Tibial artery (tissue), 4 donors: Measurements from ENCODE around the gene PHKB.

Experiments
- DNase-seq, 2 donors: peaks; one replicate each; pipeline ENCODE4 v3.0.0-alpha.2; 2019
- H3K27ac ChIP-seq, 2 donors: fragments of 200-600 bp; sonication (generic) in 1 of 2; 1 replicate in 1 of 2; 2 replicates in 1 of 2; pipeline ENCODE4 v1.5.1; 2018 to 2019; ENCODE audit warnings: mild to moderate bottlenecking in 1 of 2
- H3K27me3 ChIP-seq, 2 donors: fragments of 200-600 bp; sonication (generic) in 1 of 2; one replicate each; pipeline versions ENCODE4 v1.5.1 to v1.6.0; 2016 to 2019
- H3K36me3 ChIP-seq, 3 donors: fragments of 200-600 bp; sonication (generic) in 2 of 3; one replicate each; pipeline ENCODE4 v1.5.1; 2016 to 2019; ENCODE audit warnings: mild to moderate bottlenecking in 2 of 3
- H3K4me1 ChIP-seq, 4 donors: fragments of 200-600 bp; sonication (generic) in 2 of 4; 1 replicate in 3 of 4; 2 replicates in 1 of 4; pipeline ENCODE4 v1.5.1; 2016 to 2019
- H3K4me3 ChIP-seq, 2 donors: fragments of 200-600 bp; sonication (generic) in 1 of 2; 1 replicate in 1 of 2; 2 replicates in 1 of 2; pipeline ENCODE4 v1.5.1; 2018 to 2019; ENCODE audit warnings: mild to moderate bottlenecking in 2 of 2
- H3K9me3 ChIP-seq, 3 donors: fragments of 200-600 bp; sonication (generic) in 1 of 3; one replicate each; pipeline ENCODE4 v1.5.1; 2016 to 2019
- intact Hi-C: fragments of 100-400 bp; cut with DNase I; formaldehyde crosslinking; loops from one replicate; pipeline ENCODE4 v1.15.0; 2023; ENCODE audit warnings: low total_unique reads
- TF ChIP-seq, protein P1 (sequence below), 2 experiments: fragments of 200-600 bp in 1 of 2; fragments of 450-650 bp in 1 of 2; IDR thresholded peaks; one replicate each; pipeline ENCODE4 v1.5.1; 2017 to 2019; ENCODE audit warnings: antibody characterized with exemption in 2 of 2, mild to moderate bottlenecking in 1 of 2, moderate library complexity in 1 of 2

PHKB gene

GRCh38 chr16:47732523-47733111 lies 271.5 kb downstream of the PHKB start:
- intact Hi-C loops, result no loop called here
- DNase-seq, result no peak
- TF ChIP-seq, protein P1, sequence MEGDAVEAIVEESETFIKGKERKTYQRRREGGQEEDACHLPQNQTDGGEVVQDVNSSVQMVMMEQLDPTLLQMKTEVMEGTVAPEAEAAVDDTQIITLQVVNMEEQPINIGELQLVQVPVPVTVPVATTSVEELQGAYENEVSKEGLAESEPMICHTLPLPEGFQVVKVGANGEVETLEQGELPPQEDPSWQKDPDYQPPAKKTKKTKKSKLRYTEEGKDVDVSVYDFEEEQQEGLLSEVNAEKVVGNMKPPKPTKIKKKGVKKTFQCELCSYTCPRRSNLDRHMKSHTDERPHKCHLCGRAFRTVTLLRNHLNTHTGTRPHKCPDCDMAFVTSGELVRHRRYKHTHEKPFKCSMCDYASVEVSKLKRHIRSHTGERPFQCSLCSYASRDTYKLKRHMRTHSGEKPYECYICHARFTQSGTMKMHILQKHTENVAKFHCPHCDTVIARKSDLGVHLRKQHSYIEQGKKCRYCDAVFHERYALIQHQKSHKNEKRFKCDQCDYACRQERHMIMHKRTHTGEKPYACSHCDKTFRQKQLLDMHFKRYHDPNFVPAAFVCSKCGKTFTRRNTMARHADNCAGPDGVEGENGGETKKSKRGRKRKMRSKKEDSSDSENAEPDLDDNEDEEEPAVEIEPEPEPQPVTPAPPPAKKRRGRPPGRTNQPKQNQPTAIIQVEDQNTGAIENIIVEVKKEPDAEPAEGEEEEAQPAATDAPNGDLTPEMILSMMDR (IDR thresholded peaks at IDR 0.05), result no peak
- no peak overlapping the region for H3K4me3 ChIP-seq
- H3K27ac ChIP-seq, result no peak overlapping the region
- no peaks in the 10 kb centered on the region for H3K27me3 ChIP-seq
- H3K36me3 ChIP-seq, result no peaks in the 10 kb centered on the region
- H3K9me3 ChIP-seq, result no peaks in the 10 kb centered on the region
- no peaks in the 10 kb centered on the region for H3K4me1 ChIP-seq

DNA sequence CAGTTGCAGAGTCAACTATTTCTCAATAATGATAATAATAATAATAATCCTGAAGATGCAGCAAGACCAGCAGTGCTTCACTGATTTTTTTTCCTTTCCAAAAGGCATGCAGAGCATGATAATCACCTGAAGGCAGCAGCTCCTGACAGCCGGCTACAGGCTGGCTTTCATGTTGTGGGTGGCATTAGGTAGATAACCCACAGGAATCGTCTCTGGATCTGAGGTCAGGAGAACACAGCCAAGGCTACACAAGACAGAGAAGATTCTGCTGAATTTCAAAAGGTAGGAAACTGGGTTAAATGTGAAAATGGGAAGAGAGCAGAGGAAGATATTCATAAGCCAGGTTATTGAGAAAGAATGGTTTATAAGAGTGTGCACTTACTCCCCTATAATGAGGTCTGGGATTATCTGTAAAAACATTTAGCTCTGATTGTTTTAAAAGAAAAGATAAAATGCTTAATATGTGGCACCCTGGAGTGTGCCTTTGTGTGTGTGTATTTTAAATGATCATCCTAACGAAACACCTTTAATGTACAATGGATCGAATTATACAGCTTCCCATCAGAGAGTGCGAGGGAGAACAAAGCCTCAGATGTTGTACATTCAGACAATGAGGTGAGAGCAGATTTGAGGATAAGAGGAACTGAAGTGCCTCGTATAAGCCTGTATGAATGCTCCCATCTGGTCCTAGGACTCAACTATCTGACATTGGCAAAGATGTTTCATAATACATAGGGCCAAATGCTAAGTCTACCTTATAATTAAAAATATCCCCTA lies 273.1 kb downstream of the PHKB start:
- DNase-seq, result no peak
- intact Hi-C loops, result no loop called here
- Histone ChIP-seq H3K27ac (no peak overlapping the region), H3K27me3 (no peaks in the 10 kb centered on the region), H3K9me3 (no peaks in the 10 kb centered on the region), H3K4me3 (no peak overlapping the region), H3K36me3 (no peaks in the 10 kb centered on the region), H3K4me1 (no peaks in the 10 kb centered on the region)
- TF ChIP-seq, protein P1 (IDR thresholded peaks at IDR 0.05), result no peak

DNA sequence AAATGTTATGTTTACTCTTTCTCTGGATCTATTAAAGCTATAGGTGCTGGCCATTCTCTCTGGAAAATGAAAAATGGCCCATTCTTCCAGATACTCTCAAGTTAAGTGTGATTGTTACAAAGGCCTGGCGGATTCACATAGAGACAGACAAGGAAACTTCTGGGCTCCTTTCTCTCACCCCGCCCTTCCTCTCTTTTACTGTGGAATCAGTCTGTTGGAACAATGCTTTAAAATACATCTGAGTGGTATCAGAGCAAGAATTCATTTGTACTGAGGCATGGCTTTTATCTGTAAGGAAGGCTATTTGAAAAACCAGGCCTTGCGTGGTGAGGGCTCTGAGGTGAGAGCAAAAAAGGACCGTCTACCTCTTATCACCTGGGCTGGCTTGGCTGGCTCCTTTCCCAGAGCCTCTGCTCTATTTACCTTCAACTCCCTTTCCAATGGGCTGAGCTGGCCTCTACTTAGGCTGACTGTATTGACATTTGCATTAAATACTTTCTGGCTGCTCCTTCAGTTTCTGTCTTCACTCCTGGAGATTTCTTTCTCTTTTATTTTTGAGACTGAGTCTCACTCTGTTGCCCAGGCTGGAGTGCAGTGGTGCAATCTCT lies 274.0 kb downstream of the PHKB start:
- intact Hi-C loops, result no loop called here
- no peaks in the 10 kb centered on the region for H3K4me1 ChIP-seq
- H3K36me3 ChIP-seq, result no peaks in the 10 kb centered on the region
- H3K27me3 ChIP-seq, result no peaks in the 10 kb centered on the region
- no peak for DNase-seq
- no peak overlapping the region for H3K27ac ChIP-seq
- H3K4me3 ChIP-seq, result no peak overlapping the region
- TF ChIP-seq, protein P1 (IDR thresholded peaks at IDR 0.05), result no peak
- no peaks in the 10 kb centered on the region for H3K9me3 ChIP-seq

DNA sequence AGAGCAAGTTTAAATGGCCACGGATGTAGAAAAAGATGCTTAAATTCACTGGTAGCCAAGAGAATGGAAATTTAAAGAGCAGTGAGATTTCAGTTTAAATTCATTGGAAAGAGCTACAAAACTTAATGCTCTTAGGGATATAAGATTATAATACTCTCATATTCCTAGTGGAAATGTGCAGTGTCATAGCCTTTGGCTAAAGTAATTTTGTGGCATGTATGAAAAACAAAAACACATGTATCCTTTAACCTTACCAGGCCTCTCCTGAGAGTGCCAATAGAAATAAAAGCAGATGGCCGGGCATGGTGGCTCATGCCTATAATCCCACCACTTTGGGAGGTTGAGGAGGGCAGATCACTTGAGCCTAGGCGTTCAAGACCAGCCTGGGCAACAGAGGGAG lies 289.2 kb downstream of the PHKB start:
- H3K9me3 ChIP-seq, result no peaks in the 10 kb centered on the region
- TF ChIP-seq, protein P1 (IDR thresholded peaks at IDR 0.05), result no peak
- intact Hi-C loops, result no loop called here
- no peaks in the 10 kb centered on the region for H3K36me3 ChIP-seq
- no peak overlapping the region for H3K4me3 ChIP-seq
- H3K4me1 ChIP-seq, result no peaks in the 10 kb centered on the region
- no peak for DNase-seq
- no peak overlapping the region for H3K27ac ChIP-seq
- H3K27me3 ChIP-seq, result no peaks in the 10 kb centered on the region
